GM12864 (cell line): ENCODE data around the gene SERPINA12.
A peak's percentile ranks its signal among the peaks of the same experiment; 100 is the strongest.

ENCODE experiments used
- DNase-seq: peaks from one replicate; pipeline ENCODE4 v3.0.0-alpha.2; 2011; ENCODE audit warnings: low read depth
- H3K4me3 ChIP-seq: 2 replicates; pipeline ENCODE4 v1.5.1; 2011; ENCODE audit warnings: mild to moderate bottlenecking, low read depth, low read length, control low read depth
- CTCF ChIP-seq: IDR thresholded peaks from 2 replicates; pipeline ENCODE4 v1.5.1; 2011; ENCODE audit warnings: low read depth, mild to moderate bottlenecking, moderate library complexity, low read length, control low read depth, inconsistent platforms; ENCODE audit errors: missing control alignments

The SERPINA12 gene

GRCh38 chr14:94536836-94537235 lies 27.6 kb upstream of the SERPINA12 start:
- peak; percentile 23 for TF ChIP-seq CTCF
- H3K4me3 ChIP-seq = no peak overlapping the region
- peak; percentile 18 for DNase-seq

GRCh38 chr14:94535506-94535905 lies 26.2 kb upstream of the SERPINA12 start:
- no peak for DNase-seq
- TF ChIP-seq CTCF = no peak
- no peak overlapping the region for H3K4me3 ChIP-seq

- DNase-seq = no peak
- no peak overlapping the region for H3K4me3 ChIP-seq
- no peak for TF ChIP-seq CTCF
These were observed 23.2 kb upstream of the SERPINA12 start for GRCh38 chr14:94532447-94532846.

GRCh38 chr14:94531187-94531586 lies 21.9 kb upstream of the SERPINA12 start:
- no peak for TF ChIP-seq CTCF
- no peak overlapping the region for H3K4me3 ChIP-seq

GRCh38 chr14:94524093-94524492 lies 14.8 kb upstream of the SERPINA12 start:
- no peak overlapping the region for H3K4me3 ChIP-seq

More at GRCh38 chr14:94531187-94531586, 21.9 kb upstream of the SERPINA12 start:
- no peak for DNase-seq

GRCh38 chr14:94523265-94523664 lies 14.0 kb upstream of the SERPINA12 start:
- DNase-seq = no peak
- H3K4me3 ChIP-seq = no peak overlapping the region
- no peak for TF ChIP-seq CTCF

More at GRCh38 chr14:94524093-94524492, 14.8 kb upstream of the SERPINA12 start:
- TF ChIP-seq CTCF = no peak
- no peak for DNase-seq

- no peak overlapping the region for H3K4me3 ChIP-seq
- no peak for DNase-seq
- TF ChIP-seq CTCF = no peak
These were observed 13.0 kb upstream of the SERPINA12 start for GRCh38 chr14:94522115-94522724.
